MCF 10A (cell line): ENCODE results near the gene TRANK1. TPM values are rescaled to one million over a fixed set of nuclear protein-coding genes. Genes with fewer than 3 reads are reported as not detected.
A peak's percentile ranks its signal among the peaks of the same experiment; 100 is the strongest.

Experiments used
- BruUV-seq: library from RNA; stranded (reverse); fragments of 400-500 nt; replicated peaks from 2 replicates; lab custom pipeline; 2021; lab: Mats Ljungman, UMichigan
- CTCF ChIA-PET: fragments of 300-600 bp; sonication (Branson Sonifier 250); formaldehyde crosslinking; extraction: SDS; loops from one replicate; lab custom pipeline; 2021; ENCODE audit warnings: antibody characterized with exemption, inconsistent platforms; lab: Yijun Ruan, JAX
- POLR2A ChIA-PET: fragments of 300-600, 350-650 bp; sonication (Branson Sonifier 250); formaldehyde crosslinking; extraction: SDS; loops from one replicate; lab custom pipeline; 2020; ENCODE audit warnings: antibody characterized with exemption, inconsistent platforms; lab: Yijun Ruan, JAX
- DNase-seq: peaks from one replicate; pipeline ENCODE4 v3.0.0-alpha.2; 2018; ENCODE audit not compliant: unreplicated experiment
- H3K27ac Mint-ChIP-seq: one replicate; pipeline ENCODE4 v1.8.0; 2022; ENCODE audit warnings: mild to moderate bottlenecking, low read depth, mixed read lengths; ENCODE audit not compliant: unreplicated experiment
- H3K27me3 Mint-ChIP-seq: one replicate; pipeline ENCODE4 v1.8.0; 2022; ENCODE audit warnings: mixed read lengths; ENCODE audit not compliant: insufficient read depth, unreplicated experiment
- H3K36me3 Mint-ChIP-seq: one replicate; pipeline ENCODE4 v1.8.0; 2022; ENCODE audit warnings: mild to moderate bottlenecking, moderate library complexity, mixed read lengths; ENCODE audit not compliant: insufficient read depth, unreplicated experiment
- H3K4me1 Mint-ChIP-seq: one replicate; pipeline ENCODE4 v1.8.0; 2022; ENCODE audit warnings: mixed read lengths; ENCODE audit not compliant: insufficient read depth, unreplicated experiment
- H3K4me3 Mint-ChIP-seq: one replicate; pipeline ENCODE4 v1.8.0; 2022; ENCODE audit warnings: mild to moderate bottlenecking, moderate library complexity, mixed read lengths; ENCODE audit not compliant: unreplicated experiment
- H3K9me3 Mint-ChIP-seq: one replicate; pipeline ENCODE4 v1.8.0; 2022; ENCODE audit warnings: mixed read lengths; ENCODE audit not compliant: unreplicated experiment
- CTCF ChIP-seq: fragments of 200-600 bp; IDR thresholded peaks from one replicate; pipeline ENCODE4 v1.8.0; 2022; ENCODE audit warnings: antibody characterized with exemption, mild to moderate bottlenecking; ENCODE audit not compliant: unreplicated experiment
- intact Hi-C: fragments of 100-400 bp; cut with micrococcal nuclease; formaldehyde crosslinking; loops from 2 replicates; pipeline ENCODE4 v1.14.1; 2022
- total RNA-seq: library from RNA; stranded (reverse); gene quantifications from 2 replicates; pipeline ENCODE4 v1.2.3, GENCODE V29; 2022

TRANK1 gene
- total RNA-seq, 1 experiment from 2014 or later = 4.7 TPM

GRCh38 chr3:36868614-36869436, 76.0 kb downstream of the TRANK1 start:
- no TSS peak for BruUV-seq
- no peaks in the 10 kb centered on the region for H3K27me3 Mint-ChIP-seq
- intact Hi-C loops = loop anchor here (1.0 kb wide), 4 partner anchors 77 to 745 kb away; no protein-coding TSS in a partner anchor
- DNase-seq = peak; percentile 73
- TF ChIP-seq CTCF = peak; percentile 82
- H3K9me3 Mint-ChIP-seq = no peaks in the 10 kb centered on the region
- no peak overlapping the region for H3K27ac Mint-ChIP-seq
- ChIA-PET POLR2A (interaction anchor here (0.6 kb wide), 1 partner anchor 60 kb away, joined by 3 read pairs; no protein-coding TSS in a partner anchor), CTCF (interaction anchor here (0.6 to 7.0 kb wide), 47 partner anchors 11 to 1204 kb away, joined by 3 to 199 read pairs (median 4); no protein-coding TSS in a partner anchor)
- H3K36me3 Mint-ChIP-seq = no peaks in the 10 kb centered on the region
- peaks cover 5% of the 10 kb centered on the region for H3K4me1 Mint-ChIP-seq
- H3K4me3 Mint-ChIP-seq = no peak overlapping the region

GRCh38 chr3:36867810-36868209, 77.0 kb downstream of the TRANK1 start:
- CTCF ChIA-PET = interaction anchor here (0.7 to 7.0 kb wide), 23 partner anchors 10 to 1197 kb away, joined by 3 to 199 read pairs (median 6); no protein-coding TSS in a partner anchor
- no peaks in the 10 kb centered on the region for H3K27me3 Mint-ChIP-seq
- POLR2A ChIA-PET = no interaction called here
- no peak overlapping the region for H3K4me3 Mint-ChIP-seq
- intact Hi-C loops = no loop called here
- H3K9me3 Mint-ChIP-seq = no peaks in the 10 kb centered on the region
- no peak overlapping the region for H3K27ac Mint-ChIP-seq
- BruUV-seq = no TSS peak
- no peak for DNase-seq
- H3K36me3 Mint-ChIP-seq = no peaks in the 10 kb centered on the region
- no peak for TF ChIP-seq CTCF
- H3K4me1 Mint-ChIP-seq = peaks cover 5% of the 10 kb centered on the region

- BruUV-seq = no TSS peak
- DNase-seq = no peak
- H3K27ac Mint-ChIP-seq = no peak overlapping the region
Observed at GRCh38 chr3:36866368-36866767, 78.5 kb downstream of the TRANK1 start.

More at GRCh38 chr3:36866368-36866767, 78.5 kb downstream of the TRANK1 start:
- Mint-ChIP-seq H3K9me3 (no peaks in the 10 kb centered on the region), H3K4me3 (no peak overlapping the region), H3K27me3 (no peaks in the 10 kb centered on the region), H3K4me1 (peaks cover 5% of the 10 kb centered on the region), H3K36me3 (no peaks in the 10 kb centered on the region)
- TF ChIP-seq CTCF = no peak
- intact Hi-C loops = no loop called here
- ChIA-PET CTCF (interaction anchor here (0.6 to 7.0 kb wide), 9 partner anchors 9 to 900 kb away, joined by 3 to 199 read pairs (median 45); no protein-coding TSS in a partner anchor), POLR2A (interaction anchor here (0.8 kb wide), 1 partner anchor 92 kb away, joined by 3 read pairs; no protein-coding TSS in a partner anchor)
